ENCODE results near the gene UBALD2.

DNA sequence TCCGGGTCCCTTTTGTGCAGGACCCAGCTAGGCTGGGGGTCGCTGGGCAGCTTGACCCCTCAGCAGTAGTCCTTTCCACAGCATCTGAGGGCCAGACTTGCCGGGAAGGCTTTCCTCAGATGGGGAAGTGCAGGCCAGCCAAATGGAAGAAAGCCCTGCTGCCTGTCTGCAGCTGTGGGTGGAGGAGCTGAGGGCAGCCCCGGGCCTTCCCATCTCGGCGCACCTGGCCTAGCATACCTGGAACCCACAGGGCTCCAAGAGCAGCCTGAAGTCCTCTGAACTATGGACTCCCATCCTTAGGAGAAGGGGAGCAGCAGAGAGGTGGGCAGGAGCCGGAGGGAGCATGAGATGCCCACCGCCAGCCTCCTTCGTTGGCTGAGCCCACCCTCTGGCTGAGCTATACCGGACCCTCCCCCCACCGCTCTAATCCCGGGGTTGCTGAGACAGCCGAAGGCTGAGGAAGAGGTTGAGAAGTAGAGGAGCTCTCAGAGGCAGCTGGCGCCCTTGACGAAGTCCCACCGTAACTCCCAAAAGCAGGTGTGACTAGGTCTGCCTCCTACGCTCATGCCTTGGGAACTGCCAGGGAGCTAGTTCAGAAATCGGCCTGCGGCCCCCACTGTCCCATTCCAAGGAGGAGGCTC is 13.2 kb downstream of the UBALD2 start:
- TF ChIP-seq, protein P1, sequence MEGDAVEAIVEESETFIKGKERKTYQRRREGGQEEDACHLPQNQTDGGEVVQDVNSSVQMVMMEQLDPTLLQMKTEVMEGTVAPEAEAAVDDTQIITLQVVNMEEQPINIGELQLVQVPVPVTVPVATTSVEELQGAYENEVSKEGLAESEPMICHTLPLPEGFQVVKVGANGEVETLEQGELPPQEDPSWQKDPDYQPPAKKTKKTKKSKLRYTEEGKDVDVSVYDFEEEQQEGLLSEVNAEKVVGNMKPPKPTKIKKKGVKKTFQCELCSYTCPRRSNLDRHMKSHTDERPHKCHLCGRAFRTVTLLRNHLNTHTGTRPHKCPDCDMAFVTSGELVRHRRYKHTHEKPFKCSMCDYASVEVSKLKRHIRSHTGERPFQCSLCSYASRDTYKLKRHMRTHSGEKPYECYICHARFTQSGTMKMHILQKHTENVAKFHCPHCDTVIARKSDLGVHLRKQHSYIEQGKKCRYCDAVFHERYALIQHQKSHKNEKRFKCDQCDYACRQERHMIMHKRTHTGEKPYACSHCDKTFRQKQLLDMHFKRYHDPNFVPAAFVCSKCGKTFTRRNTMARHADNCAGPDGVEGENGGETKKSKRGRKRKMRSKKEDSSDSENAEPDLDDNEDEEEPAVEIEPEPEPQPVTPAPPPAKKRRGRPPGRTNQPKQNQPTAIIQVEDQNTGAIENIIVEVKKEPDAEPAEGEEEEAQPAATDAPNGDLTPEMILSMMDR (conservative IDR thresholded peaks at IDR 0.05; ENCODE audit: low read length), result no peak
- no peak for TF ChIP-seq EZH2phosphoT487 (IDR thresholded peaks at IDR 0.05; ENCODE audit: borderline replicate concordance, low read depth, low read length)
